ENCODE measurements around the gene KCNJ15.

DNA sequence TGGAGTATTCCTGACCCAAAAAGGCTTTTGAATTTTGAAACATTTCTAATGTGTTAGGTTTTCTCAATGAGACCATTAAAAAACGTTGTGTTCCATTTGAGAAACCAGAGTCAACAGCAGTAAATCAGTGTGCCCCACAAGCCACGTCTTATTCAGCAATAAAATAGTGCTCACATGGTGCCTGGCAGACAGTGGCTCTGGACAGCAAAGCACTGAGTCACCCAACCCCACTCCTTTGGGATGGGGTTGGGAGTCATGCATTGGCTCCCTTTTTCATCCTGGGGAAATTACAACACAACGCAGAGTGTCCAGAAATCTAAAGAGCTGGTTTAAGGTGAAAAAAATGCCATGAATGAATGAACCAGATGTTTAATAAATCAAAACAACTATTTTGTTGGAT is 46.5 kb downstream of the KCNJ15 start:
- TF ChIP-seq PATZ1 (CRISPR knock-in tag; IDR thresholded peaks at IDR 0.05; ENCODE audit: borderline replicate concordance) (no peak), ZFP30 (CRISPR knock-in tag; IDR thresholded peaks at IDR 0.05) (no peak), TCF4 (CRISPR knock-in tag; IDR thresholded peaks at IDR 0.05; ENCODE audit: borderline replicate concordance) (no peak), ZNF8 (CRISPR knock-in tag; IDR thresholded peaks at IDR 0.05) (no peak), ARNTL (CRISPR knock-in tag; IDR thresholded peaks at IDR 0.05; ENCODE audit: borderline replicate concordance, low read depth) (no peak), ZNF70 (CRISPR knock-in tag; IDR thresholded peaks at IDR 0.05) (no peak), OSR1 (CRISPR knock-in tag; IDR thresholded peaks at IDR 0.05) (no peak), BACH2 (CRISPR knock-in tag; IDR thresholded peaks at IDR 0.05; ENCODE audit: borderline replicate concordance) (no peak)
- TF ChIP-seq, protein P1, sequence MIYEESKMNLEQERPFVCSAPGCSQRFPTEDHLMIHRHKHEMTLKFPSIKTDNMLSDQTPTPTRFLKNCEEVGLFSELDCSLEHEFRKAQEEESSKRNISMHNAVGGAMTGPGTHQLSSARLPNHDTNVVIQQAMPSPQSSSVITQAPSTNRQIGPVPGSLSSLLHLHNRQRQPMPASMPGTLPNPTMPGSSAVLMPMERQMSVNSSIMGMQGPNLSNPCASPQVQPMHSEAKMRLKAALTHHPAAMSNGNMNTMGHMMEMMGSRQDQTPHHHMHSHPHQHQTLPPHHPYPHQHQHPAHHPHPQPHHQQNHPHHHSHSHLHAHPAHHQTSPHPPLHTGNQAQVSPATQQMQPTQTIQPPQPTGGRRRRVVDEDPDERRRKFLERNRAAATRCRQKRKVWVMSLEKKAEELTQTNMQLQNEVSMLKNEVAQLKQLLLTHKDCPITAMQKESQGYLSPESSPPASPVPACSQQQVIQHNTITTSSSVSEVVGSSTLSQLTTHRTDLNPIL (CRISPR knock-in tag; IDR thresholded peaks at IDR 0.05; ENCODE audit: low read depth), result no peak

Data from SK-N-SH treated with all-trans-retinoic acid at 6 μM for 48 hours (cell line).